ENCODE results near the gene SLF2. TPM values are rescaled to one million over a fixed set of nuclear protein-coding genes. Genes with fewer than 3 reads are reported as not detected.

The SLF2 gene
- total RNA-seq, 1 donor, result 39.1 TPM

- Histone ChIP-seq H3K36me3 (ENCODE audit: insufficient read depth, low read length) (no peaks in the 10 kb centered on the region), H3K4me2 (ENCODE audit: insufficient read depth, low read length) (no peak overlapping the region), H4K20me1 (ENCODE audit: insufficient read depth, low read length) (no peaks in the 10 kb centered on the region), H3K9me3 (ENCODE audit: low read depth, low read length) (no peaks in the 10 kb centered on the region), H3K4me1 (ENCODE audit: insufficient read depth, low read length) (peaks cover 27% of the 10 kb centered on the region), H3K27ac (ENCODE audit: low read depth, low read length) (no peak overlapping the region), H3K27me3 (ENCODE audit: insufficient read depth, low read length) (no peaks in the 10 kb centered on the region), H3K79me2 (ENCODE audit: insufficient read depth, low read length) (no peaks in the 10 kb centered on the region), H3K4me3 (ENCODE audit: insufficient read depth, low read length) (no peak overlapping the region), H2AFZ (ENCODE audit: low read length) (no peak overlapping the region)
- peak; percentile 96 for TF ChIP-seq CTCF (IDR thresholded peaks at IDR 0.05; ENCODE audit: extremely low read depth, low read depth, low read length)
- DNase-seq (ENCODE audit: insufficient read length, low spot score, missing footprints), result peak; percentile 94
Observed at GRCh38 chr10:101014230-101014884, 101.6 kb downstream of the SLF2 start.

Small RNA genes lying within 50 kb of the gene (small RNA-seq; reads per million reads assigned to genes)
- not detected for gene MIR608
- gene RF00019, result not detected

Other genes with a start within 250 kb of the SLF2 start
- not detected in 2 replicates for gene PAX2, start 167.4 kb upstream of the SLF2 start, total RNA-seq
- under 0.01 and 0.29 TPM in 2 replicates for gene SEMA4G, start 56.5 kb downstream of the SLF2 start, total RNA-seq
- 48.5 and 55.7 TPM in 2 replicates for gene MRPL43, start 74.5 kb downstream of the SLF2 start, total RNA-seq
- 3.2 and 3.3 TPM in 2 replicates for gene TWNK, start 74.6 kb downstream of the SLF2 start, total RNA-seq
- 117 and 127 TPM in 2 replicates for gene LZTS2, start 86.8 kb downstream of the SLF2 start, total RNA-seq
- 0.72 and 1.2 TPM in 2 replicates for gene PDZD7, start 118.2 kb downstream of the SLF2 start, total RNA-seq
- gene SFXN3, start 118.3 kb downstream of the SLF2 start, total RNA-seq, result 103 and 106 TPM in 2 replicates
- gene KAZALD1, start 149.0 kb downstream of the SLF2 start, total RNA-seq, result 26.4 and 30.1 TPM in 2 replicates
- not detected in 2 replicates for gene TLX1, start 218.3 kb downstream of the SLF2 start, total RNA-seq

Data from osteoblast (primary cell).